Upper lobe of left lung (tissue), 6 donors: Measurements from ENCODE around the gene BRIX1. TPM values are rescaled to one million over a fixed set of nuclear protein-coding genes. Genes with fewer than 3 reads are reported as not detected.

Experiments used
- ATAC-seq, 2 donors: fragments of 200-7000 bp; cut with Tn5 transposase; one replicate each; pipeline ENCODE4 v1.9.1; 2022; ENCODE audit warnings: mild to moderate bottlenecking in 2 of 2, moderate library complexity in 2 of 2; ENCODE audit not compliant: low FRiP score in 2 of 2
- DNase-seq, 2 donors: peaks; one replicate each; pipeline ENCODE4 v3.0.0-alpha.2; 2019 to 2020
- H3K27ac ChIP-seq, 4 donors: fragments of 200-600 bp; sonication (generic); one replicate each; pipeline ENCODE4 v1.5.1; 2016 to 2019
- H3K27me3 ChIP-seq, 4 donors: fragments of 200-600 bp; sonication (generic); one replicate each; pipeline ENCODE4 v1.5.1; 2017 to 2019
- H3K36me3 ChIP-seq, 4 donors: fragments of 200-600 bp; sonication (generic); one replicate each; pipeline ENCODE4 v1.5.1; 2016 to 2019
- H3K4me1 ChIP-seq, 4 donors: fragments of 200-600 bp; sonication (generic); one replicate each; pipeline ENCODE4 v1.5.1; 2018 to 2019
- H3K4me3 ChIP-seq, 4 donors: fragments of 200-600 bp; sonication (generic); one replicate each; pipeline ENCODE4 v1.5.1; 2017 to 2019; ENCODE audit warnings: mild to moderate bottlenecking in 2 of 4, moderate library complexity in 1 of 4
- H3K9me3 ChIP-seq, 4 donors: fragments of 200-600 bp; sonication (generic); one replicate each; pipeline ENCODE4 v1.5.1; 2018 to 2019
- EP300 ChIP-seq, 4 donors: sonication (generic); formaldehyde crosslinking; IDR thresholded peaks; one replicate each; pipeline ENCODE4 v1.5.1; 2017; ENCODE audit warnings: antibody characterized with exemption in 4 of 4, control low read depth in 2 of 4
- POLR2A ChIP-seq, 4 donors: fragments of 450-650 bp; IDR thresholded peaks; one replicate each; pipeline ENCODE4 v1.5.1; 2016 to 2017; ENCODE audit warnings: antibody characterized with exemption in 4 of 4, mild to moderate bottlenecking in 2 of 4
- POLR2AphosphoS5 ChIP-seq, 2 donors: sonication (generic); formaldehyde crosslinking; IDR thresholded peaks; one replicate each; pipeline ENCODE4 v1.5.1; 2017; ENCODE audit warnings: antibody characterized with exemption in 2 of 2
- WGBS, 2 donors: methylation state at CpG; one replicate each; pipeline ENCODE4 v1.1.5; 2017 to 2018; 5-methylcytosine and 5-hydroxymethylcytosine counted together
- total RNA-seq, 6 donors: library from RNA; depleted of rRNA in 4 of 6; stranded (reverse); fragments of >200 nt in 4 of 6; gene quantifications; one replicate each; pipeline versions ENCODE4 v1.1.0 to v1.2.1, GENCODE V29; 2016 to 2021
- TF ChIP-seq, protein P1 (sequence below), 6 experiments: fragments of 450-650 bp in 4 of 6; fragments of 200-600 bp in 2 of 6; sonication (generic) in 2 of 6; IDR thresholded peaks; one replicate each; pipeline ENCODE4 v1.5.1; 2016 to 2019; ENCODE audit warnings: antibody characterized with exemption in 6 of 6
- donor health status: DM: no; HTN: no; CAD: no; lungs with moderate emphysema.
- donor health status: DM: no; HTN: yes; CAD: no; lungs with severe emphysema.

The BRIX1 gene
- total RNA-seq, 6 donors from 2014 or later: 7.9 to 30.4 (median 19.0) TPM

DNA sequence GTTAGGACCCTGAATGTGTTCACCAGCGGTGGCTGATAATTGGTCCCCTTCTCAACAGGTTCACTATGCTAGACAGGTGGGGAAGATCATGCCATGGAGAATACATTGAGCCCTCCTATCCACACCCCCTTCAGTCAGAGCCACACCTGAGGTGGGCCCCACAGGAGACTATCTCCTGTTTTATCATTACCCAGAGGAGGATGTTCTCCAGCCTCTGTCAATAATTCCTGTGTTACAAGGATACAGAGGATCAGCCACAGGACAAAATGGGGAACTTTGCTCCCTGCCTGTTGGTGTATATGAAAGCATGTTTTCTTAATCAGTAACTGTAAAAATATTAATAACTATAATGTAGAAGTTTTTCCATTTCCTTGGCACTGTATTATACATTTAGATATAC, 26.1 kb upstream of the BRIX1 start:
- Histone ChIP-seq H3K9me3 (no peaks in the 10 kb centered on the region), H3K4me1 (no peaks in the 10 kb centered on the region), H3K36me3 (no peaks in the 10 kb centered on the region), H3K27ac (no peak overlapping the region), H3K4me3 (no peak overlapping the region), H3K27me3 (no peaks in the 10 kb centered on the region)
- 83 to 100% methylated on average over 1 of the region's 1 CpG for WGBS, 2 donors
- TF ChIP-seq, protein P1, sequence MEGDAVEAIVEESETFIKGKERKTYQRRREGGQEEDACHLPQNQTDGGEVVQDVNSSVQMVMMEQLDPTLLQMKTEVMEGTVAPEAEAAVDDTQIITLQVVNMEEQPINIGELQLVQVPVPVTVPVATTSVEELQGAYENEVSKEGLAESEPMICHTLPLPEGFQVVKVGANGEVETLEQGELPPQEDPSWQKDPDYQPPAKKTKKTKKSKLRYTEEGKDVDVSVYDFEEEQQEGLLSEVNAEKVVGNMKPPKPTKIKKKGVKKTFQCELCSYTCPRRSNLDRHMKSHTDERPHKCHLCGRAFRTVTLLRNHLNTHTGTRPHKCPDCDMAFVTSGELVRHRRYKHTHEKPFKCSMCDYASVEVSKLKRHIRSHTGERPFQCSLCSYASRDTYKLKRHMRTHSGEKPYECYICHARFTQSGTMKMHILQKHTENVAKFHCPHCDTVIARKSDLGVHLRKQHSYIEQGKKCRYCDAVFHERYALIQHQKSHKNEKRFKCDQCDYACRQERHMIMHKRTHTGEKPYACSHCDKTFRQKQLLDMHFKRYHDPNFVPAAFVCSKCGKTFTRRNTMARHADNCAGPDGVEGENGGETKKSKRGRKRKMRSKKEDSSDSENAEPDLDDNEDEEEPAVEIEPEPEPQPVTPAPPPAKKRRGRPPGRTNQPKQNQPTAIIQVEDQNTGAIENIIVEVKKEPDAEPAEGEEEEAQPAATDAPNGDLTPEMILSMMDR (IDR thresholded peaks at IDR 0.05): no peak
- DNase-seq (no peak), ATAC-seq (peak in 1 of 2 donors; percentile 61)

DNA sequence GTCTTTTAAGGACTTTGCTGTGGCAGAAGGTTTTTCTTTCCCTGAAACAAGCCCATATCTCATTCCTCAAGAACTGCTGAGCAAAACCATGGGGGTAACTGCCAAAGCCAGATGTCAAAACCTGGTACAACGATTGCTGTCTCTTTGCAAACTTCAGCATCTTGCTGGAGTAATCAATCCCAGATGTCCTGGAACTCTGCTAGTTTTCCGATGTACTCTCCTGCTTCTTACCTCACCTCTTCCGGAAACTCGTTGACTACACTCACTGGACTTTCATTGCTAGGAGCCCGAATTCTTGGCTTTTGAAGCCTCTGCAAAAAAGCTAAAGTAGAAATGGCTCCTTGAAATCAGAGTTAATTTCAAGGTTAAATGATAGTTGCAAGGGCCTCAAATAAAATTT, 23.5 kb upstream of the BRIX1 start:
- WGBS, 2 donors: 64 to 74% methylated on average over 5 of the region's 5 CpGs

DNA sequence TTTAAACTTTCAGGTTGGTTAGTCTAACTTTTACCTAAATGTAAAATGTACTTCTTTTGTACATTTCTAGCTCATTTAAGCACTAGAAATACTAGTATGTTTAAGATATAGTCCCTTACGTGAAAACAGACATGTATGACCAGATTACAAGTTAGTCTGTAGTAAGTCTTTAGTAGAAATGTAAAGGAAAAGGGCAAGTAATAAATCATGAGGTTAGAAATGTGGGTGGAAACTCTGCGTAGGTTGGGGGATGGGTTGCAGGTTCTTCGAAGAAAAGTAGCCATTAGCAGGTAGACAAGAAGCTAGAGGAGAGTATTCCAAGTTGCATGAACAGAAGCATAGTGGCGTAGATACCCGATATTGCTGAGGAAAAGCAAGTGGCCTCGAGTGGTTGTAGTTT, 23.1 kb upstream of the BRIX1 start:
- no peaks in the 10 kb centered on the region for H3K27me3 ChIP-seq
- H3K27ac ChIP-seq: no peak overlapping the region
- 87 to 89% methylated on average over 6 of the region's 6 CpGs for WGBS, 2 donors
- TF ChIP-seq POLR2AphosphoS5 (IDR thresholded peaks at IDR 0.05) (no peak), EP300 (IDR thresholded peaks at IDR 0.05) (no peak), POLR2A (IDR thresholded peaks at IDR 0.05) (no peak)
- TF ChIP-seq, protein P1 (IDR thresholded peaks at IDR 0.05): no peak
- H3K4me3 ChIP-seq: no peak overlapping the region
- ATAC-seq (no peak), DNase-seq (no peak)
- no peaks in the 10 kb centered on the region for H3K9me3 ChIP-seq
- no peaks in the 10 kb centered on the region for H3K36me3 ChIP-seq
- H3K4me1 ChIP-seq: no peaks in the 10 kb centered on the region

More for the DNA sequence above, 23.5 kb upstream of the BRIX1 start:
- ATAC-seq (peak in 1 of 2 donors; percentile 56), DNase-seq (no peak)
- Histone ChIP-seq H3K27ac (no peak overlapping the region), H3K9me3 (no peaks in the 10 kb centered on the region), H3K4me3 (no peak overlapping the region), H3K36me3 (no peaks in the 10 kb centered on the region), H3K27me3 (no peaks in the 10 kb centered on the region), H3K4me1 (no peaks in the 10 kb centered on the region)
- TF ChIP-seq, protein P1 (IDR thresholded peaks at IDR 0.05): no peak
- TF ChIP-seq POLR2AphosphoS5 (IDR thresholded peaks at IDR 0.05): no peak
- TF ChIP-seq EP300 (IDR thresholded peaks at IDR 0.05): no peak
- no peak for TF ChIP-seq POLR2A (IDR thresholded peaks at IDR 0.05)

DNA sequence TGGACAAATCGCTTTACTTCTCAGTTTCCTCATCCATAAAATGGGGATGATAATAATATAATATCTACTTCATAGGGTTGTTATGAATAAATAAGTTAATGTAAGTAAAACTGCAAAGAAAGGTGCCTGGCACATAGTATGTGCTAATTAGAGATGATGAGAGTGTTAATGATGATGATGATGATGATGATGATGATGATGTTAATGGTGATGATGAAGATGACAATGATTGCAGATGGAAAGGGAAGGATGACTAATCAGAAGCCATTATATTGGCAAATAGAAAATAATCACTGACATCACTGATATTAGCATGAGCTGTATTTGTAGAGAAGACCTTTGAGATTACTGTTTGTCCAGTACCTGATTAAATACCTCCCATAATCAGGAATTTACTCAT, 20.8 kb upstream of the BRIX1 start:
- 97 to 100% methylated on average over 1 of the region's 1 CpG for WGBS, 2 donors
- Histone ChIP-seq H3K27me3 (no peaks in the 10 kb centered on the region), H3K4me1 (no peaks in the 10 kb centered on the region), H3K36me3 (no peaks in the 10 kb centered on the region), H3K9me3 (no peaks in the 10 kb centered on the region), H3K4me3 (no peak overlapping the region), H3K27ac (no peak overlapping the region)
- DNase-seq (no peak), ATAC-seq (no peak)
- no peak for TF ChIP-seq POLR2AphosphoS5 (IDR thresholded peaks at IDR 0.05)
- TF ChIP-seq POLR2A (IDR thresholded peaks at IDR 0.05): no peak
- TF ChIP-seq EP300 (IDR thresholded peaks at IDR 0.05): no peak
- TF ChIP-seq, protein P1 (IDR thresholded peaks at IDR 0.05): no peak

DNA sequence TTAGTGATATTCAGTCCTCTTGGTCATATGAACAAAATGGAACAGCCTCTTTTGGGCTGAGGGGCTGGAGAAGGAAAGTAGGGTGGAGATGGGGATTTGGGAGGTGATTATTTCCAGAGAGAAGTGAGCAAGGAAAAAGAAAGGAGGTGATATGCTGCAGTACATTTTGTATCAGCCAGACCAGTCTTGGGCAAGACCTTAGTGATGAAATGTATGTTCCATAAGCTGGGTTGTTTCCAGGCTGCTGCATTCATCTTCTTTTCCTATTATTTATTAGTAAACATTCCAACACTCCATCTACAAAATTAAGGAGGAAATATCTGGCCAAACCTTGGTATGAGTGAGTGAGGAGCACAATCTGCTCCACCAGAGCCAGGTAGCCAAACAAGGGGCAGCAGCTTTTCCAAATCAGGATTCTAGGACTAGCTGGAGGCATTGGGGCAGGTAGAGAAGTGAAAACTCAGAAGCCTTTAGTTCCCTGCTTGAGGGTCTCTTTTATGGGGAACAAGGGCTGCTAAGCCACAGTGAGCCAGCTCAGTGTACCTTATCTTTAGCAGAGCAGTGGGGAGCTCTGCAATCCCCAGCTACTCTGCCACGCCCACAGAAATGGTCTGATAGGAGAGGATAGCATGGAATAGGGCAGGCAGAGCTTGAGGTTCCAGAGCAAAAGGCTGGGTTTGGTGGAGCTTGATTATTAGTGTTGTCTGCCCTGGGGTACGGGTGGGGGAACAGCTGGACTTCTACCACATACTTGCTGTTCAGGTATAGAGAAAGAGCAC, 19.7 kb upstream of the BRIX1 start:
- WGBS, 2 donors: 92 to 96% methylated on average over 2 of the region's 2 CpGs
- no peak overlapping the region for H3K4me3 ChIP-seq
- TF ChIP-seq, protein P1 (IDR thresholded peaks at IDR 0.05): no peak
- TF ChIP-seq POLR2A (IDR thresholded peaks at IDR 0.05): no peak
- no peak for TF ChIP-seq POLR2AphosphoS5 (IDR thresholded peaks at IDR 0.05)
- TF ChIP-seq EP300 (IDR thresholded peaks at IDR 0.05): no peak
- H3K9me3 ChIP-seq: no peaks in the 10 kb centered on the region
- H3K36me3 ChIP-seq: no peaks in the 10 kb centered on the region
- H3K4me1 ChIP-seq: no peaks in the 10 kb centered on the region
- no peaks in the 10 kb centered on the region for H3K27me3 ChIP-seq
- H3K27ac ChIP-seq: no peak overlapping the region
- ATAC-seq: no peak
- no peak for DNase-seq
